GM12878 (cell line): ENCODE results near the gene GSX1.

Experiments used
- BCLAF1 ChIP-seq: fragments of 450-650 bp; IDR thresholded peaks from 2 replicates; pipeline ENCODE4 v1.6.1; 2017; ENCODE audit warnings: antibody characterized with exemption, mild to moderate bottlenecking, moderate library complexity
- CBX5 ChIP-seq: sonication (generic); IDR thresholded peaks from 2 replicates; pipeline ENCODE4 v1.6.1; 2016; ENCODE audit warnings: low read depth, moderate library complexity, mild to moderate bottlenecking, inconsistent platforms
- ETV6 ChIP-seq, 2 experiments: fragments of 450-650 bp in 1 of 2; IDR thresholded peaks in 1 of 2; conservative IDR thresholded peaks in 1 of 2; 2 replicates each; pipeline ENCODE4 v1.6.1; 2014; ENCODE audit warnings: antibody characterized with exemption in 1 of 2, borderline replicate concordance in 1 of 2, low read depth in 1 of 2, mild to moderate bottlenecking in 1 of 2, moderate library complexity in 1 of 2
- EZH2 ChIP-seq: IDR thresholded peaks from 2 replicates; pipeline ENCODE4 v1.6.1; 2012; ENCODE audit warnings: low read depth, mild to moderate bottlenecking, control low read depth, inconsistent platforms, low read length, borderline replicate concordance; ENCODE audit not compliant: control insufficient read depth
- HDAC6 ChIP-seq: fragments of 200-600 bp; sonication (generic); IDR thresholded peaks from one replicate; pipeline ENCODE4 v1.8.0; 2017; ENCODE audit warnings: antibody characterized with exemption; ENCODE audit not compliant: unreplicated experiment
- MAX ChIP-seq: IDR thresholded peaks from 2 replicates; pipeline ENCODE4 v1.6.1; 2012; ENCODE audit warnings: low read depth, low read length, improper control_type of control experiment
- PML ChIP-seq: IDR thresholded peaks from 2 replicates; pipeline ENCODE4 v1.6.1; 2012; ENCODE audit warnings: low read length, inconsistent platforms
- POLR2AphosphoS5 ChIP-seq: IDR thresholded peaks from 2 replicates; pipeline ENCODE4 v1.6.1; 2011; ENCODE audit warnings: mild to moderate bottlenecking, low read length, inconsistent platforms
- RAD21 ChIP-seq: IDR thresholded peaks from 2 replicates; pipeline ENCODE4 v1.6.1; 2011; ENCODE audit warnings: mild to moderate bottlenecking, low read depth, low read length, moderate library complexity; ENCODE audit not compliant: insufficient read depth
- RCOR1 ChIP-seq: conservative IDR thresholded peaks from 2 replicates; pipeline ENCODE4 v1.6.1; 2012; ENCODE audit warnings: low read depth, low read length, improper control_type of control experiment
- SIX5 ChIP-seq: IDR thresholded peaks from 2 replicates; pipeline ENCODE4 v1.6.1; 2011; ENCODE audit warnings: mild to moderate bottlenecking, low read depth, low read length, moderate library complexity; ENCODE audit not compliant: severe bottlenecking
- SRF ChIP-seq, 2 experiments: IDR thresholded peaks; 2 replicates each; pipeline ENCODE4 v1.6.1; 2011; ENCODE audit warnings: low read depth in 2 of 2, low read length in 2 of 2, mild to moderate bottlenecking in 1 of 2, moderate library complexity in 1 of 2
- ZNF274 ChIP-seq: IDR thresholded peaks from one replicate; pipeline ENCODE4 v1.8.0; 2011; ENCODE audit not compliant: insufficient read length, insufficient read depth
- TF ChIP-seq, protein P1 (sequence below), 3 experiments: IDR thresholded peaks in 2 of 3; conservative IDR thresholded peaks in 1 of 3; 2 replicates each; pipeline ENCODE4 v1.5.1; 2011; ENCODE audit warnings: low read depth in 3 of 3, low read length in 3 of 3, mild to moderate bottlenecking in 3 of 3, control low read depth in 2 of 3, moderate library complexity in 2 of 3, inconsistent platforms in 1 of 3, mixed read lengths in 1 of 3; ENCODE audit not compliant: control insufficient read depth in 2 of 3, insufficient read depth in 1 of 3; ENCODE audit errors: extremely low read depth in 1 of 3

DNA sequence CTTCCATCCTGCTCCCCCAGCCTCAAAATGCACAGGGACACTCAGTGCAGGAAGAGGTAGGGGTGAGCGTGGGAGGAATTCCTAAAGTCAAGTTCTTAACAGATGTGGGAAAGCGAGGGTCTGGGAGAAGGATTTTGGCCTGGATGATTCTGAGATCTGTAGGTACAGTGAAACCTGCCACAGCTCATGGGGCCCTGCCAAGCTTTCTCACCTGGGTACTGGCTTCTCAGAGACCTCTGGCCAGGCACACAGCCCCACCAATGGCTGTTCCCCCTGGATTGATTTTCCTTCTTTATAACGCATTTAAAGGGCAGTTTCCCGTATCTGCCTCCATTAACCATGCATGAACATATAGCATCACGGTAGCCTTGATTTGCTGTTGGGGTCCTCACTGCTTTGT is 47.0 kb upstream of the GSX1 start:
- no peak for TF ChIP-seq MAX
- TF ChIP-seq HDAC6: no peak
- no peak for TF ChIP-seq ETV6 (conservative IDR thresholded peaks at IDR 0.05 in 1 of 2, IDR thresholded peaks at IDR 0.05 in 1 of 2; ENCODE audit: borderline replicate concordance in 1 of 2, low read depth in 1 of 2)
- TF ChIP-seq RCOR1: no peak
- no peak for TF ChIP-seq POLR2AphosphoS5
- TF ChIP-seq, protein P1, sequence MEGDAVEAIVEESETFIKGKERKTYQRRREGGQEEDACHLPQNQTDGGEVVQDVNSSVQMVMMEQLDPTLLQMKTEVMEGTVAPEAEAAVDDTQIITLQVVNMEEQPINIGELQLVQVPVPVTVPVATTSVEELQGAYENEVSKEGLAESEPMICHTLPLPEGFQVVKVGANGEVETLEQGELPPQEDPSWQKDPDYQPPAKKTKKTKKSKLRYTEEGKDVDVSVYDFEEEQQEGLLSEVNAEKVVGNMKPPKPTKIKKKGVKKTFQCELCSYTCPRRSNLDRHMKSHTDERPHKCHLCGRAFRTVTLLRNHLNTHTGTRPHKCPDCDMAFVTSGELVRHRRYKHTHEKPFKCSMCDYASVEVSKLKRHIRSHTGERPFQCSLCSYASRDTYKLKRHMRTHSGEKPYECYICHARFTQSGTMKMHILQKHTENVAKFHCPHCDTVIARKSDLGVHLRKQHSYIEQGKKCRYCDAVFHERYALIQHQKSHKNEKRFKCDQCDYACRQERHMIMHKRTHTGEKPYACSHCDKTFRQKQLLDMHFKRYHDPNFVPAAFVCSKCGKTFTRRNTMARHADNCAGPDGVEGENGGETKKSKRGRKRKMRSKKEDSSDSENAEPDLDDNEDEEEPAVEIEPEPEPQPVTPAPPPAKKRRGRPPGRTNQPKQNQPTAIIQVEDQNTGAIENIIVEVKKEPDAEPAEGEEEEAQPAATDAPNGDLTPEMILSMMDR (IDR thresholded peaks at IDR 0.05 in 2 of 3, conservative IDR thresholded peaks at IDR 0.05 in 1 of 3; ENCODE audit: control insufficient read depth in 2 of 3, extremely low read depth in 1 of 3, insufficient read depth in 1 of 3, low read depth in 3 of 3, low read length in 3 of 3): no peak
- no peak for TF ChIP-seq EZH2
- TF ChIP-seq ZNF274: no peak
- no peak for TF ChIP-seq PML
- no peak for TF ChIP-seq CBX5
- no peak for TF ChIP-seq SRF (IDR thresholded peaks at IDR 0.05; ENCODE audit: low read depth in 2 of 2, low read length in 2 of 2)
- TF ChIP-seq BCLAF1: no peak
- TF ChIP-seq SIX5: no peak
- TF ChIP-seq RAD21: no peak
